Mucosa of rectum (tissue), 2 donors: ENCODE measurements around the gene IL31RA.

Experiments
- H3K27ac ChIP-seq, 2 donors: one replicate each; pipeline ENCODE4 v1.7.0; 2013; ENCODE audit warnings: inconsistent platforms in 2 of 2, low read depth in 2 of 2, low read length in 2 of 2
- H3K27me3 ChIP-seq, 2 donors: one replicate each; pipeline ENCODE4 v1.7.0; 2013; ENCODE audit warnings: low read length in 2 of 2; ENCODE audit not compliant: control insufficient read depth in 2 of 2, insufficient read depth in 2 of 2
- H3K36me3 ChIP-seq, 2 donors: one replicate each; pipeline ENCODE4 v1.7.0; 2013; ENCODE audit warnings: low read length in 2 of 2; ENCODE audit not compliant: control insufficient read depth in 2 of 2, insufficient read depth in 2 of 2
- H3K4me1 ChIP-seq, 2 donors: one replicate each; pipeline ENCODE4 v1.7.0; 2013; ENCODE audit warnings: low read length in 2 of 2, mild to moderate bottlenecking in 1 of 2; ENCODE audit not compliant: control insufficient read depth in 2 of 2, insufficient read depth in 2 of 2
- H3K4me3 ChIP-seq, 2 donors: one replicate each; pipeline ENCODE4 v1.7.0; 2013; ENCODE audit warnings: low read length in 2 of 2
- H3K9ac ChIP-seq, 2 donors: one replicate each; pipeline ENCODE4 v1.7.0; 2013; ENCODE audit warnings: low read length in 2 of 2, low read depth in 1 of 2, mild to moderate bottlenecking in 1 of 2
- H3K9me3 ChIP-seq, 2 donors: one replicate each; pipeline ENCODE4 v1.7.0; 2013; ENCODE audit warnings: low read length in 2 of 2; ENCODE audit not compliant: control insufficient read depth in 2 of 2
- donor health status: healthy.
- donor health status: Normal muscosa, but diverticular disease.

IL31RA gene

DNA sequence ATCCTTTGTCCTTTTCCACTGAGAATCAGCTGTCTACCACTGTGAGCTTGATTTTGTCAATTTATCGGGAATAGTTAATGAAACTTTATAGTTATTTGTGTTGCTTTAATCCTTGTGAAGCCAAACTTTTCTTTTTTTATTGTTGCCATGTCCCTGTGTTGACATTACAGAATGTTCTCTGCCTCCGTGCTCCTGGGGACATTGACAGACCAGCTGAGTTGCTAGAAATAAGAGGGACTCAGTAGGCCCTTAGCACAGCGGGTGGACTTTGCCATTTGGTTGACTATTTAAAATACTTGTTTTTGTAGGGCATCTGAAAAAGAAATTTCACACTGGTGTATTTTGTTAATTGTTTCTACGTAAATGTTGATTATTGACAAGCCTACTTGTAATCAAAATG is 70.5 kb downstream of the IL31RA start:
- H3K9me3 ChIP-seq = no peaks in the 10 kb centered on the region
- H3K4me3 ChIP-seq = no peak overlapping the region
- no peak overlapping the region for H3K27ac ChIP-seq
- H3K9ac ChIP-seq = no peak overlapping the region
- H3K4me1 ChIP-seq = no peaks in the 10 kb centered on the region
- no peaks in the 10 kb centered on the region for H3K36me3 ChIP-seq
- no peaks in the 10 kb centered on the region for H3K27me3 ChIP-seq

DNA sequence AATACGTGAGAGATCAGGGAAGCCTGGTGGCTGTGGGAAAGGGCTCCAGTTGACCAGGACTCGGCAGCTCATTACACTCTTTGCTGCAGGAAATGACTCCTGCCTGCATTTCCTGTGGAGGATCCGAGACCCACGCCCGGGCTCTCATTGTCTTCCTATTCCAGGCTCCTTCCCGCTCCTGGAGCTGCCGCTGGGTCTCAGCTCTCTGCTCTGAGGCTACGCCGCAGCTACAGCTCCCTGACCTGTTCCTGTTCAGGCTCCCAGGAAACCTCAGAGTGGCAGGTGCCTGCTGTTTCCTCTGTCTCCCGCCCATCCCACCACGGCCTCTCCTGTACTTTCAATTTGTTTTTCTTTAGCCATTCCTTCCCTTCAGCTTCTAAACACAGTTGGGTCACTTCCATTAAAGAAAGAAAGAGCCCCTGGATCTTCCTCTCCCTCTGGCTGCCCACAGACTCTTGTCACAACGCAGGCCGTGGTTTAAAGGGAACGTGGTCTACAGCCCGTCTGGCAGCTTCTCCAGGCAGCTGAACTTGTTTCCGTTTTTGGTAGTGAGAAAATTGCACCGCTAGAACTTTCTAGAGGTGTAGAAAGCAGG is 72.1 kb downstream of the IL31RA start:
- Histone ChIP-seq H3K9me3 (no peaks in the 10 kb centered on the region), H3K27me3 (no peaks in the 10 kb centered on the region), H3K36me3 (no peaks in the 10 kb centered on the region), H3K9ac (peak overlapping the region in 1 of 2 donors; percentile 38), H3K4me1 (no peaks in the 10 kb centered on the region), H3K27ac (no peak overlapping the region), H3K4me3 (peak overlapping the region; percentile 31 to 71)

DNA sequence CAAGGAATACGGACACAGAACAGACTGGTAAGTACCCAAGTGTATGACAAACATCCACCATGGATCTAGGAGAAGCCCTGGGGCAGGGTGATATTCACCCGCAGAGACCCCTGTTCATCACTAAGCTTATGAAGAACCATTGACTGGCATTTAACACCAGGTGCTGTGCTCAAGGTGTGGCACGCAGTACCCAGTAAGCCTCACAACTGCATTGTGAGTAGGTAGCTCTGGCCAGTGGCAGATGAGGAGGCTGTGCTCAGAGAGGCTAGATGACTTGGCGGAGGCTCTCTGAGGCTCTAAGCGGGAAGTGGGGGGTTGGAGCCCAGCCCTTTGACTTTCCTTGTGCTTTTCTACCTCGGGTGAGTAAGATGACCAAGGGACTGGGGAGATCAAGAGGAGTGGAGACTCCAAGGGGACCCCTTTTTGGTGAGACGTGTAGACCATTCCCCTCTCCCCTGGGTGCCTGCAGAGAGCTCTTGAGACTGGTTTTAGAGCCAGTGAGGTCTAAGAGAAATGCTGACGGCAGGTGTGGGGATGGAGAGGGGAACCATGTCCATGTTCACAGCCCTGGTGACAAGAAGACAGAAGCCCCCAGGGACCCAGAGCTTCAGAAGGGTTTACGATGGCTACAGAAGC is 72.8 kb downstream of the IL31RA start:
- Histone ChIP-seq H3K9ac (no peak overlapping the region), H3K9me3 (no peaks in the 10 kb centered on the region), H3K27ac (no peak overlapping the region), H3K4me1 (no peaks in the 10 kb centered on the region), H3K27me3 (no peaks in the 10 kb centered on the region), H3K36me3 (no peaks in the 10 kb centered on the region), H3K4me3 (peak overlapping the region in 1 of 2 donors; percentile 71)

DNA sequence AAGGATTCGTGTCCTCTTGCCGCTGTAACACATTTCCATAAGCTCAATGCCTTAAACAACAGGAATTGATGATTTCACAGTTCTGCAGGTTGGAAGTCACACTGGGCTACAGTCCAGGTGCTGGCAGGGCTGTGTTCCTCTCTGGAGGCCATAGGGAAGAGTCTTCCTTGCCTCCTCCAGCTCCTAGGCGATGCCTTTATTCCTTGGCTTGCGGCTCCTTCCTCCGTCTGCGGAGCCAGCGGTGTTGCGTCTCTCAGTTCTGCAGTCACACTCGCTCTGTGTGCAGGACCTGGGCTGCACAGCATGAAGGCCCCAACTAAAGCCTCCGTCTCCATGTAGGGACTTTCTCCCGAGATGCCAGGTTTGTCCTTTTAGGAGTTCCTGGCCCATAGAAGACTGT is 73.6 kb downstream of the IL31RA start:
- Histone ChIP-seq H3K27ac (no peak overlapping the region), H3K27me3 (no peaks in the 10 kb centered on the region)

DNA sequence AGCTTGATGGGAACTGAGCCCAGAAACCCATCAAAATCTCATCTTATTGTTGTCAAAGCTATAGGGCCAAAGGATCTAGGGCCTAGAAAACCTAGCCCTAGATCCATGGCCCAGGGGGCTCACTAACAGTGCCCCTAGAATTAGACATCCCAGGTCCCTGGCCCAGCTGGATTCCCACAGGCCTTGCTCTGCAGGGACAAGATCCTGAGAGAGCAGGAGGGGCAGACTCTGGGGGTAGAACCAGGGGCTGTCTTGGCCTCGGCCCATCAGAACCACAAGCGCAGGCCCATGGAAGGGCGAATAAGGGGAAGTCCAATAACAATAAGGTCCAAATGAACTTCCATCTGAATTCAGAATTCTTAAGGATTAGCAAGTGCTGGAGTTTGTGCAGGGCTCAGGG is 74.0 kb downstream of the IL31RA start:
- H3K4me1 ChIP-seq = no peaks in the 10 kb centered on the region
- no peaks in the 10 kb centered on the region for H3K36me3 ChIP-seq
- H3K9me3 ChIP-seq = no peaks in the 10 kb centered on the region
- H3K9ac ChIP-seq = no peak overlapping the region
- H3K4me3 ChIP-seq = no peak overlapping the region
- no peak overlapping the region for H3K27ac ChIP-seq
- H3K27me3 ChIP-seq = no peaks in the 10 kb centered on the region

More for the DNA sequence above, 73.6 kb downstream of the IL31RA start:
- no peaks in the 10 kb centered on the region for H3K4me1 ChIP-seq
- H3K4me3 ChIP-seq = no peak overlapping the region
- no peak overlapping the region for H3K9ac ChIP-seq
- H3K9me3 ChIP-seq = no peaks in the 10 kb centered on the region
- no peaks in the 10 kb centered on the region for H3K36me3 ChIP-seq

DNA sequence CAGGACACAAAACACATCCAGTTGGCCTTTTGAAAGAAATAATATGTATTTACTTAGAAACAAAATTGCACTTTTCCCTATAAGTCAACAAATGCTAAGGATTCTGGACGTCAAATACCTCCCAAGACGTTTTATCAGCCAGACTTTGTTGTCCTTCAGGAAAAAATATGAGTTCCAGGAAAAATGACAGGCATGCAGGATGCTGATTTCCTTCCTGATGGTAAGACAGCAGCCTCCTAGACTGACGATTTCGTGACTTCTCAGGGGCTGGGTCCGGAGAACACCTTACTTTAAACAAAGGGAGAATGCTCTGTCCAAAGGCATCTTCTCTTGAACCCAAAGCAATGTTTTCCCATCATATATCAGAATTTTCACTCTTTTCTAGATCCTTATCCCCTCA is 74.6 kb downstream of the IL31RA start:
- Histone ChIP-seq H3K9me3 (no peaks in the 10 kb centered on the region), H3K36me3 (no peaks in the 10 kb centered on the region), H3K9ac (no peak overlapping the region), H3K27ac (no peak overlapping the region), H3K4me3 (no peak overlapping the region), H3K4me1 (no peaks in the 10 kb centered on the region), H3K27me3 (no peaks in the 10 kb centered on the region)

DNA sequence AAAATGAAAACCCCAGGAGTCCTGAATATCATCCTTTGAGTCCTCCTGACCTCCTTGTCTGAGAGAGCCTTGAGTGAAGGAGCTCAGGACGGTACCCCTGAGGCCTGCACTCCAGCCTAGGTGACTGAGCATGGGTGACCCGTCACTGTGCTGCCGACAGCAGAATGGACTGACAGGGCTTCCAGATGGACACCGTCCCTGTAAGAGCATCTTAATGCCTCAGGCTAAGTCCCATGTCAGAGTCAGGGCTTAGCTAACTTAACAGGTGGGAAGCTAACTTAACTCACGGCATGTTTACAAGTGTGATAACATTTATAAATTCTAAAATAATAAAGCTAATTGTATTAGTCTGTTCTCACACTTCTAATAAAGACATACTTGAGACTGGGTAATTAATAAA is 75.3 kb downstream of the IL31RA start:
- H3K9ac ChIP-seq = no peak overlapping the region
- no peaks in the 10 kb centered on the region for H3K9me3 ChIP-seq
- no peaks in the 10 kb centered on the region for H3K4me1 ChIP-seq
- no peak overlapping the region for H3K27ac ChIP-seq
- no peaks in the 10 kb centered on the region for H3K27me3 ChIP-seq
- H3K36me3 ChIP-seq = no peaks in the 10 kb centered on the region
- H3K4me3 ChIP-seq = no peak overlapping the region

DNA sequence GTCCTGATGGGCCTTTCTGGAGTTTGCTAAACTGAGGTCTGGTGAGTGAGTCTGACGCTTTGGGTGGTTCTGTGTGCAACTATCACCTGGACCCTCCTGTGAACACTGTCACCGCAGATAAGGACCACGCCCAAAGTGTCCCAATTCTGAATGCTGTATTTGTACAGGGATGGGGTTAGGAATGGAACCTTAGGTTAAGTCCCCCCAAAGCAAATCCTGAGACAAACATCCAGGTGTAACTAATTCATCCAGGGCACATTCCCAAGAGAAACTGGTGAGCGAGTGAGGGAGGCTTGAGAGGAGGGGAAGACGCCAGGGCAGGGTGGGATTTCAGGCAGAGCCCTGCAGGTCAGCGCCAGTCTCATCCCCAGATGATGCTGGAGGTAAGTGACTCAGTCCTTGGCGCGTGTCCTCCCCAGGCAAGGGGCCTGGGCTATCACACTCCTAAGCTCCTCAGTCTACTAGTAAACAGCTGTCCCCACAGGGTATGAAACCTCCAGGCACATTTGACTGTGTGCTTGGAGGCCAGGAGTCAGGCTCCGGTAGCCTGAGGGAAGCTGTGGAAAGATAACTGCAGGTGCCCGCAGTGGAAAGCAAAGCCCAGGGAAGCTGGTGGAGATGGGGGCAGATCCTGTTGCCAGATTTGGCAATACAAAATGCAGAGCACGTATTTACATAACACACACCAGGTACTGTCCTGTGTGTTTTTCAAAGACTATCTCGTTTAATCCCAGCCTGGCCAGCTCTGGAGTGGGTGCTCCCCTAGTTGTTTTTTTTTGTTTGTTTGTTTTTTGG is 76.9 kb downstream of the IL31RA start:
- Histone ChIP-seq H3K4me1 (no peaks in the 10 kb centered on the region), H3K27me3 (no peaks in the 10 kb centered on the region), H3K9ac (no peak overlapping the region), H3K27ac (no peak overlapping the region), H3K9me3 (no peaks in the 10 kb centered on the region), H3K36me3 (no peaks in the 10 kb centered on the region), H3K4me3 (no peak overlapping the region)

DNA sequence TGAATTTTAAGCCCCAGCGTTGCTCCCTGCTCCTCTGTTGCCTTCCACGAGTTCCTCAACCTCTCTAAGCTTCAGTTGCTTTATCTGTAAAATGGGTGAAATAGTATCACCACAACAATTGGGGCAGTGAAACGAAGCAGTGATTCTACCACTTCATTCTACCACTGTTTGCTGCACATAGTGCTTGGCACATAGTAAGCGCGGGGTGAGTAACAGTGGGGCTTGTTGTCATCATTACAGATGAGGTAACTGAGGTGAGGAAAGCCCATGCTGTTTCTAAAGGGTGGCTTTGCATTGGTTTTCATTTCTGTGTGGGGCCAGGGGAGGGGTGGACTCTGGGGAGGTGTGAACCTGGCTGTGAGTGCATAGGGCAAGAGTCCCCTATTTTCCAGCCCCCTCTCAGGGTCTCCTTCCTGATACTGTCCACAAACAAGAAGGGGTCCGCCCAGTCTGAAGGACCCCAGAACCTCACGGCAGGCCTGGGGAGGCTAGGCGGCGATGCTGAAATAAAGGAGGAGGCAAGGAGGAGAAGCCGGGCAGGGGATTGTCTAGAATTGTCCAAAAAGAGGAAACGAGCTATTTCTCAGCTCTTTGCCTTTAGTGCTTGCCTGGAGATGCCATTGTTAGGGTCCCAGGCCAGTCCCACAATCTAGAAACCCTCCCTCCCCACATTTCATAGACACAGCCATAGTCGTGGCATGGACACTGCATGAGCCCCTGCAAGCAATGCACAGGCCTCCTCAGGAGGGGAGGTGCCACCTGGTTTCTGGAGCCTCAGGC is 78.1 kb downstream of the IL31RA start:
- H3K4me3 ChIP-seq = no peak overlapping the region
- no peaks in the 10 kb centered on the region for H3K27me3 ChIP-seq
- no peaks in the 10 kb centered on the region for H3K36me3 ChIP-seq
- H3K27ac ChIP-seq = no peak overlapping the region
- no peaks in the 10 kb centered on the region for H3K4me1 ChIP-seq
- H3K9me3 ChIP-seq = no peaks in the 10 kb centered on the region
- H3K9ac ChIP-seq = no peak overlapping the region

DNA sequence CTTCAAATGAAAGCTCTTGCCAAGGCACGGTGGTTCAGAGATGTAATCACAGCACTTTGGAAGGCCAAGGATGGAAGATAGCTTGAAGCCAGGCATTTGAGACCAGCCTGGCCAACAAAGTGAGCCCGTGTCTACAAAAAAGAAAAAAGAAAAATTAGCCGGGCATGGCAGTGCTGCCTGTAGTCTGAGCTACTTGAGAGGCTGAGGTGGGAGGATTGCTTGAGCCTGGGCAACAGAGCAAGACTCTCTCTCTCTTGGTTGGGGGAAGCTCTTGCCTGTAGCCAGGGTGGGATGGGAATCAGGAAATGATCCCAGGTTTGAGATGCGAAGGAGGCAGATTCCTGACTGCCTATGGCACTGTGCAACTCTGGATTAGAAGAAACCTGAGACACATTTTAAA is 81.5 kb downstream of the IL31RA start:
- Histone ChIP-seq H3K27ac (no peak overlapping the region), H3K9ac (no peak overlapping the region)

More for the DNA sequence above, 81.5 kb downstream of the IL31RA start:
- H3K4me3 ChIP-seq = no peak overlapping the region
- no peaks in the 10 kb centered on the region for H3K4me1 ChIP-seq
- no peaks in the 10 kb centered on the region for H3K27me3 ChIP-seq
- peaks cover 0 to 3% of the 10 kb centered on the region in 2 donors for H3K36me3 ChIP-seq
- no peaks in the 10 kb centered on the region for H3K9me3 ChIP-seq
